Embryonic facial prominence (tissue), 1 donor: ENCODE data around the gene NCOR1.
"Not testable (repeated sequence)": the region's sequence is repeated elsewhere in the genome, so short reads cannot be mapped to it uniquely, and the experiment has no call there.

ENCODE experiments used
- DNase-seq: peaks from one replicate; pipeline ENCODE4 v3.0.0-alpha.2; 2016; ENCODE audit errors: extremely low spot score

NCOR1 gene

GRCh38 chr17:16086957-16087356 lies 128.4 kb downstream of the NCOR1 start:
- no peak for DNase-seq

GRCh38 chr17:16085066-16085699 lies 130.2 kb downstream of the NCOR1 start:
- no peak for DNase-seq

GRCh38 chr17:16083223-16083622 lies 132.1 kb downstream of the NCOR1 start:
- DNase-seq: no peak

GRCh38 chr17:16081507-16082087 lies 133.7 kb downstream of the NCOR1 start:
- DNase-seq: no peak

GRCh38 chr17:16080366-16080765 lies 135.0 kb downstream of the NCOR1 start:
- no peak for DNase-seq

- DNase-seq: no peak
These were observed 139.4 kb downstream of the NCOR1 start for GRCh38 chr17:16075949-16076348.

- DNase-seq: no peak
These were observed 140.9 kb downstream of the NCOR1 start for GRCh38 chr17:16074423-16074822.

- DNase-seq: no peak
These were observed 141.5 kb downstream of the NCOR1 start for GRCh38 chr17:16073845-16074244.

- no peak for DNase-seq
These were observed 143.3 kb downstream of the NCOR1 start for GRCh38 chr17:16072031-16072430.

GRCh38 chr17:16068323-16068722 lies 147.0 kb downstream of the NCOR1 start:
- no peak for DNase-seq

GRCh38 chr17:16066125-16066524 lies 149.2 kb downstream of the NCOR1 start:
- DNase-seq: no peak

GRCh38 chr17:16061631-16062030 lies 153.7 kb downstream of the NCOR1 start:
- no peak for DNase-seq

- DNase-seq: not testable (repeated sequence)
These were observed 160.2 kb downstream of the NCOR1 start for GRCh38 chr17:16055139-16055538.

- no peak for DNase-seq
These were observed 162.8 kb downstream of the NCOR1 start for GRCh38 chr17:16052486-16052885.

- DNase-seq: no peak
These were observed 164.5 kb downstream of the NCOR1 start for GRCh38 chr17:16050844-16051243.

GRCh38 chr17:16048811-16049449 lies 166.4 kb downstream of the NCOR1 start:
- DNase-seq: no peak

GRCh38 chr17:16046966-16047365 lies 168.4 kb downstream of the NCOR1 start:
- no peak for DNase-seq

GRCh38 chr17:16044487-16044886 lies 170.8 kb downstream of the NCOR1 start:
- DNase-seq: no peak

GRCh38 chr17:16040710-16041251 lies 174.6 kb downstream of the NCOR1 start:
- DNase-seq: no peak

- DNase-seq: no peak
These were observed 177.7 kb downstream of the NCOR1 start for GRCh38 chr17:16037636-16038035.

GRCh38 chr17:16036261-16036660 lies 179.1 kb downstream of the NCOR1 start:
- no peak for DNase-seq

GRCh38 chr17:16033729-16034349 lies 181.5 kb downstream of the NCOR1 start:
- no peak for DNase-seq
